NCI-H187 (cell line): ENCODE data around the gene ABLIM3.

ENCODE experiments used
- DNase-seq, 2 experiments: peaks; one replicate each; lab custom pipeline; 2025; lab: John Stamatoyannopoulos, UW

The ABLIM3 gene

GRCh38 chr5:149188383-149188782 lies 47.1 kb downstream of the ABLIM3 start:
- no peak for DNase-seq

GRCh38 chr5:149195337-149195887 lies 54.1 kb downstream of the ABLIM3 start:
- DNase-seq: no peak

GRCh38 chr5:149195962-149196361 lies 54.7 kb downstream of the ABLIM3 start:
- DNase-seq: no peak

GRCh38 chr5:149198148-149198547 lies 56.9 kb downstream of the ABLIM3 start:
- no peak for DNase-seq

GRCh38 chr5:149200355-149200754 lies 59.1 kb downstream of the ABLIM3 start:
- no peak for DNase-seq

GRCh38 chr5:149201121-149201637 lies 59.9 kb downstream of the ABLIM3 start:
- DNase-seq: no peak

GRCh38 chr5:149202910-149203451 lies 61.7 kb downstream of the ABLIM3 start:
- DNase-seq: no peak

GRCh38 chr5:149203921-149204441 lies 62.7 kb downstream of the ABLIM3 start:
- no peak for DNase-seq

- DNase-seq: no peak
These were observed 64.6 kb downstream of the ABLIM3 start for GRCh38 chr5:149205625-149206523.

- no peak for DNase-seq
These were observed 65.3 kb downstream of the ABLIM3 start for GRCh38 chr5:149206524-149207141.

- no peak for DNase-seq
These were observed 66.5 kb downstream of the ABLIM3 start for GRCh38 chr5:149207831-149208230.

- no peak for DNase-seq
These were observed 68.9 kb downstream of the ABLIM3 start for GRCh38 chr5:149210225-149210624.

- DNase-seq: no peak
These were observed 69.7 kb downstream of the ABLIM3 start for GRCh38 chr5:149210968-149211490.

GRCh38 chr5:149211566-149211965 lies 70.3 kb downstream of the ABLIM3 start:
- no peak for DNase-seq

GRCh38 chr5:149212198-149212951 lies 71.1 kb downstream of the ABLIM3 start:
- no peak for DNase-seq

- DNase-seq: no peak
These were observed 72.1 kb downstream of the ABLIM3 start for GRCh38 chr5:149213264-149213880.

GRCh38 chr5:149215478-149216090 lies 74.3 kb downstream of the ABLIM3 start:
- no peak for DNase-seq

GRCh38 chr5:149216496-149216895 lies 75.2 kb downstream of the ABLIM3 start:
- no peak for DNase-seq

GRCh38 chr5:149217096-149217802 lies 76.0 kb downstream of the ABLIM3 start:
- DNase-seq: no peak

GRCh38 chr5:149217803-149218155 lies 76.5 kb downstream of the ABLIM3 start:
- no peak for DNase-seq
